Stimulated activated CD8-positive, alpha-beta memory T cell treated with anti-CD3 and anti-CD28 coated beads, Interleukin-7, amount 100 ng/mL, for 48 hours (primary cell): ENCODE data around the gene MKNK2.
A peak's percentile ranks its signal among the peaks of the same experiment; 100 is the strongest.

ENCODE experiments used
- DNase-seq, 2 donors: peaks; one replicate each; pipeline ENCODE4 v3.0.0-alpha.2; 2020; ENCODE audit warnings: low read depth in 1 of 2; ENCODE audit errors: extremely low read depth in 1 of 2

Gene MKNK2

DNA sequence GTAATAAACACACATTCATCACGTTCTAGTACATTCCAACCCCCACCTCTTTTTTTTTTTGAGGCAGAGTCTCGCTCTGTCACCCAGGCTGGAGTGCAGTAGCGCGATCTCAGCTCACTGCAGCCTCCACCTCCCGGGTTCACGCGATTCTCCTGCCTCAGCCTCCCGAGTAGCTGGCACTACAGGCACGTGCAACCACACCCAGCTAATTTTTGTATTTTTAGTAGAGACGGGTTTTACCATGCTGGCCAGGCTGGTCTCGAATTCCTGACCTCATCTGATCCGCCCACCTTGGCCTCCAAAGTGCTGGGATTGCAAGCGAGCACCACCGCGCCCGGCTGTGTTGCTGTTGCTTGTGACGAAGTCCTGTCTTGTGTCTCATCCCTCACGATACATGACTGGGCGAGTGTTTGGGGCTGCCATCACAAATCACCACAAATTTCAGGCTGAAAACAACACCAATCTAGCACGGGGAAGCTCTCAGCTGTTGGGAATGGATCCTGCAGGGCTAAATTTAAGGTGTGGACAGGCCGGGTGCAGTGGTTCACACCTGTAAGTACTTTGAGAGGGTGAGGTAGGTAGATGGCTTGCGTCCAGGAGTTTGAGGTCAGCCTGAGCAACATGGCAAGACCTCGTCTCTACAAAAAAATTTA, 29.4 kb upstream of the MKNK2 start:
- no peak for DNase-seq

DNA sequence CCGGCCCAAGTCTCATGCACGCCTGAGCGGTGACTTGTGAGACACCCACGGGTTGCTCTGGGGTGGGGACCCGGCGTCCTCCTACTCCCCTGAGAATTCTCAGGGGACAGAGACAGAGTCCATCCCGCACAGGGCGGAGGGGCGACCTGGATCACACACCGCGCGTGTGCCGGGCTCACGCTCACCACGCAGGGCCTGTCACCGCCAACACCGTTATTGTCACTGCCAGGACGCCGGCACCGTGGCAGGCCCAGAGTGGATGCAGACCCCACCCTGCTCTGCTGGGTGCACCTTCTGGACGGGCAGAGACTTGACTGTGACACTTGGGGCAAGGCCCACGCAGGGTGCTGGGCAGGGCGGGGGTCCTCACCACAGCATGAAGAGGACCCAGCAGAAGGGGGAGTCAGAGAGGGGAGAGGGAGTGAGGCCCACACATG, 28.8 kb upstream of the MKNK2 start:
- no peak for DNase-seq

DNA sequence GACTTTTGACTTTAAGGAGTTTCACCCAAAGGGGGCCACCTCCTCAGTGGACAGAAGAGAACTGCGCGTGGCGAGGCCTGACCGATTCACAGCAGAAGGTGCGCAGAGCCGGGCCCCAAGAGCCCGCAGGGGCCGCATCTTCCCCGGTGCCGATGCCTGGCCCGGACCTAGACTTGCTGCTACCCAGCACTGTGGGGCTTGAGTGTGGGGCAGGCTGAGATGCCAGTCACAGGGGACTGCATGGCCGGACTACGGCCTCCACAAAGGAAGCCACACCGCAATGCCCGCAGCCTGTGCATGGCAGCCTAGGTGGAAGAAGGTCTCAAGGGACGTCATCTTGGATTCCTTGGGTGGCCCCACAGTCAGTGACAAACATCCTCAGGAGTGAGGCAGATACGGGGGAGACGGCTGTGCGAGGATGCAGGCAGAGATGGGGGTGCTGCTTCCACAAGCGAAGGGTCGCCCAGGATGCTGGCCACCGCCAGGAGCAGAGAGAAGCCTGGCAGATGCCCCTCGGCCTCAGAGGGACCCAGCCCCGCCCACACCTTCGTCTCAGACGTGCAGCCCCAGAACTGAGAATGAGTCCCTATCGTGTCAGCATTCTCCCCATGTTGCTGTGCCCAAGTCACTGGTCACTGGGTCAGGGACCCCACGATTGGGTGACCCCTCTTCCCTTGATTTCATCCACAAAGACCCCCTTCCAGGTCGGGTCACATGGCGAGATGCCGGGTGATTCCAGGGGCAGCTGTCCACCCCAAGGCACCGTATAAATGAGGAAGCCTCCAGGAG, 28.2 kb upstream of the MKNK2 start:
- DNase-seq: no peak

DNA sequence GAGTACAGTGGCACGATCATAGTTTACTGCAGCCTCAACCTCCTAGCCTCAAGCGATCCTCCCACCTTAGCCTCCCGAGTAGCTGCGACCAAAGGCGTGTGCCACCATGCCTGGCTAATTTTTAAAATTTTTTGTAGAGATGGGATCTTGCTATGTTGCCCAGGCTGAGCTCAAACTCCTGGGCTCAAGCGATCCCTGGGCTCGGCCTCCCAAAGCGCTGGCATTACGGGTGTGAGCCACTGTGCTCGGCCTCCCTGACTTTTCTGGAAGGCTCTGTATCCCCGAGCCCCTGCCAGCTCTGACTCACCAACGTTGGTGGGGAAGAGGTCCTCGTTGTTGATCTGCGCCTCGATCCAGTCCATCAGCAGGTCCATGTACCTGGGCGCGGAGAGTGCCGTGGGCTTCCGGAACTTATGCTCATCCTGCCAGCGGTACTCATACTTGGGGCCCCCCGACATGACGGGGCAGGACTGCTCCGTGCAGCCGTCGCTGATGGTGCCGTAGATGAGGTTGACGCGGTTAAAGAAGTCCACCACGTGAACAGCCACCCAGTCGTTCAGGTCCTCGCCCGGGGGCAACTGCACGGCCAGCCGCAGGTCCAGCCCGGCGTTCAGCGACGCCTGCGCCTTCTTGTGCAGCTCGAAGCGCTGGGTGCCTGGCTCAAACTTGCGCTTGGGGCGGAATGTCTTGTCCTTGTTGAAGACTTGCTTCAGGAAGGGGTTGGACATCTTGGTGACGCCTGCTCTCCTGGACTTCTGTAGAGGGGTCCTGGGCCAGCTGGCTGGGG, 27.0 kb upstream of the MKNK2 start:
- DNase-seq: no peak

DNA sequence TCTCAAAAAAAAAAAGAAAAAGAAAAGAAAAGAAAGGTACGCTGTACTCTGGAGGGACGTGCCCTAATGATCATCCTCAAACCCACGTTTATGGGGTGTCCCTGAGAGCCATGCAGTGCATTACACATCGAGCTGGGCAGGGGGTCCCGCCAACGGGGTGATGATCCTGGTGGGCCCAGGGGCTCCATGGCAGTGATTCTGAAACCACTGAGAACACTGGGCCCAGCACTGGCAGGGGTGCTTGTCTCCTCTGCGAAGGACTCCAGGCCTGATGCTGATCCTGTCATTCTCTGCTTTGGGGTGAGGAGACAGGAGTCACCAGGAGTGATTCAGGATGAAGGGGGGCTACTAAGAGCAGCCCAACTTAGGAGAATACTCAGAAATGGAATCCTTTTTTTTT, 26.4 kb upstream of the MKNK2 start:
- no peak for DNase-seq

DNA sequence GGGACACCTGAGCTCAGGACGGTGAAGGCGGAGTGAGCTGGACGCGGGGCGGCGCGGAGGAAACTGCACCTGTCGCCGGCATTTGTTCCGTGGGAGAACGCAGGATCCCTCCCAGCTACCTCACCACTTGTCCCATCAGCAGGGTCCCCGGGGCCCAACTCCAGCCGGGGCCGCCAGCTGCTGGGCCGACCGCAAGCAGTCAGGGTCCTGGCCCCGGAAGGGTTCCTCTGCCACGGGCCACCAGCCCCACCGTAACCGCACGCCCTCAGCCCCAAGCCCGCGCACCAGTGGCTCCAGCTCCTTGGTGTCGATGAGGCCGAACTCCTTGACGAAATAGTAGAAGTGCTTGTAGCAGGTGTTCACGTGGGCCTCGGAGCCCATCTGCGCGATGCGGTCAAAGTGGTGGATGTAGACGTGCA, 25.5 kb upstream of the MKNK2 start:
- no peak for DNase-seq

DNA sequence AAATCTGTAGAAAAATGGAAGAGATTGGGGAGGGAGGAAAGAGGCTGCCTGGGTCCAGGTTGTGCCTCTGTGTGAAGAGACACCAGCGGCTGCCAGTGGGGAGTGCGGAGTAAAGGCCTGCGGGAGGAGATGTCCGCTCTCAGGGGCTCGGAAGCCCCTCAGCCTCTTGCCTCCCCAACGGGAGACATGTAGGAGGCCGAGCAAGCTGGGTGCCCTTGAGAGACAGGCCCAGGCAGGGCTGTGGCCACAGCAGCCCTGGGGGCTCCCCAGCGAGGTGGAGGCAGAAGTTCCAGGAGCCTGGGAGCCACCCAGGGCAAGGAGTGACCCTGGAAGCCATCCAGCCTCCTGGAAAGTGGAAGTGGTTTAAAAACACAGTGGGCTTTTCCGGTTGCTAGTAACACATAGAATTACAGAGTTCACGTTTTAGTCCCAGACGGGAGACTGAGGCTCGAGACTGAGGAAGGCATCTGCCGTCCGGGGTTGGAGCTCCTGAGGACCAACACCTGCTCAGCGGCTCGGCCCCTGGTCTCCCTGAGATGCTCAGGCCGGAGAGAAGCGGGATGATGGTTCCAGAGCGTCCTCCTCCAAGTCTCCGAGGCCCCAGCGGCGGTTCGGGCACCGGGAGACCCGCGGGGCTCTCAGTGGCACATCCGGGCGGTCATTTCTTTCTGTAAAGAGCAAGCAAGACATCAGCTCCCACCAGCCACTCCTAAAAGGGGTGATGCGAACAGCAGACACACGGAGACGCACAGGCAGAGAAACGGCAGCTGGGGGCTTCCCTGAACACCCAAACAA, 21.9 kb upstream of the MKNK2 start:
- no peak for DNase-seq

DNA sequence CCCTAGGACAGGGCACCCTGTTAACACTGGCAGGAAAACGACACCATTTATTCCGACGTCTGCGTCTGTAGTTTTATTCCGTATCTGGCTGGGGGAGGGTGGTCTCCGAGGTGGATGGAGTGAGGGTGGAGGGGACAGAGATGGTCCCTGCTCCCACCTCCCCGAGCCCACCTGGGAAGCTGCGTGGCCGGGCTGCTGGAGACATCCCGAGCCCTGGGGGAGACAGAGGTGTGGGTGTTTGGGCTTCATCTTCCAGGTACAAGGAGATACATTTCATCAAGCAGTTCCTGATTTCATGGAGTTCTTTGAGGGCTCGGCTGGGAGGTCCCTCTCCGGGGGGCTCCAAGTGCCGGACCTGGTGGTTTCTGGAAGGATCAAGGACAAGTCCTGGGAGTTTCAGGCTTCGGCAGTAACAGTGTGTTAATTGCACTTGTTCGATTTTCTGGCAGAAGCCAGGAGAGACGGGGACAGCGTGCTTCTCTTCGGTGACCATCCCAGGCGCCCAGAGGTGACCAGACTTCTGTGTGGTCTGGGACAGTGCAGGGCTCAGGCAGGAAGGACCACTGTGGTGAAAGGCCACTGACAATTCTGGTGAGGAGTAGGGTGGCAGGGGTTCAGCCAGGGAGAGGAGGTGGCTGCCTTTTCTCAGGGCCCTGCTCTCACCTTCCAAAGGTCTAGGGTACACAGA, 20.1 kb upstream of the MKNK2 start:
- DNase-seq: no peak

DNA sequence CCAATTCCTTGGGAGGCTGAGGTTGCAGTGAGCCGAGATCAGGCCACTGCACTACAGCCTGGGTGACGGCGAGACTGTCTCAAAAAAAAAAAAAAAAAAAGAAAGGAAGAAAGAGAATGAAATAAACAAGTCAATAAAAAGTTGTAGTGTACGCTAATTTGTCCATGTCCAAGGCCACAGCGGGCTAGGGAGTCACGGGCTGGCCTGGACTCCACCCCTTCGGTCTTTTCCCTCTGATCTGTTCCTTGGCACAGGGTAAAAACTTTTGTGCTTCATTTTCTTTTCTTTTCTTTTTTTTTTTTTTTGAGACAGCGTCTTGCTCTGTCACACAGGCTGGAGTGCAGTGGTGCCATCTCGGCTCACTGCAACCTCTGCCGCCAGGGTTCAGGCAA, 19.4 kb upstream of the MKNK2 start:
- no peak for DNase-seq

DNA sequence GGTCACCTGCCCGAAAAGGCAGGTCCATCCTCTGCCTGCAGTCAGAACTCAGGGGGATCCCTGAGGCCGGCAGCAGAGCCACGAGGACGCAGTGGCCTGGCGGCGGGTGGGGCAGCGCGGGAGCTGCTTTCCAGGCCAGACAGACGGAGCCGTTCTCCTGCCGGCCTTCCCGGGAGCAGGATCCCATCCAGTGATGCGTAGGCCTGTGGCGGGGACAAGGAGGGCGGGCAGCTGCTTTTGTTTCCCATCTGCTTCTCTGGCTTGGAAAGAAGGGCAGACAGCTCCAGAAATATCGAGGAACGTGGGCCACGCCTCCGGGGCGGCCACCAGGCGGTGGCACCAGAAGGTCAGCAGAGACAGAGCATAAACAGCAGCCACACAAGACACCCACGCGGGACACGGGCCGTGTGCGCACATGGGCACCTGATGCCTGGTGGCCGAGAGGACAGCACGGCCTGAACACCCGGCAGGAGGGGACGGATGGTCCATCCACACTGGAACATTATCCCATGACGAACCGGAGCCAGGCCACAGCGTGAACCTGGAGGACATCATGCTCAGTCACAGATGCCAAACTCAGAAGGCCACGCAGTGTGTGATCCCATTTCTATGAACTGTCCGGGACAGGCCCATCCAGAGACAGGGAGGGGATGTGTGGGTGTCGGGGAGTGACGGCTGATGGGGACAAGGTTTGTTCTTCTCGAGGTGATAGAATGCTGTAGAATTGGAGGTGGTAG, 13.9 kb upstream of the MKNK2 start:
- no peak for DNase-seq

DNA sequence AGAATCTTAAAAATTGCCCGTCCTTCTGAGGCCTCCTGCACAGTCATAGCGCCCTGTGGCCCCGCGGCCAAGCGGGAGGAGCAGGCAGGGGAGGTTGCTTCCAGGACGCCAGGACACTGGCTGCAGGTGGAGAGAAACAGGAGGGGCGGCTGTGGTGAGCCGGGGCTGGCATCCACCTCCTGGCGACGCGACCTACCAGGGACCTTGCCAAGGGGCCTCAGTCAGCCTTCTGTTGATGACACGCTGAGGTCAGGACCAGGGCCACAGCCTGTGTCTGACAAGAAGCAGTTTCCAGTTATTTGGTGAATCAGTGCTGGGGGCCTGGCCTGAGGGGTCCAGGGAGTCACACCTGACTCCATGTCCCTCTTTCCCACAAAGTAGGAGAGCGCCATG, 13.3 kb upstream of the MKNK2 start:
- DNase-seq: no peak

DNA sequence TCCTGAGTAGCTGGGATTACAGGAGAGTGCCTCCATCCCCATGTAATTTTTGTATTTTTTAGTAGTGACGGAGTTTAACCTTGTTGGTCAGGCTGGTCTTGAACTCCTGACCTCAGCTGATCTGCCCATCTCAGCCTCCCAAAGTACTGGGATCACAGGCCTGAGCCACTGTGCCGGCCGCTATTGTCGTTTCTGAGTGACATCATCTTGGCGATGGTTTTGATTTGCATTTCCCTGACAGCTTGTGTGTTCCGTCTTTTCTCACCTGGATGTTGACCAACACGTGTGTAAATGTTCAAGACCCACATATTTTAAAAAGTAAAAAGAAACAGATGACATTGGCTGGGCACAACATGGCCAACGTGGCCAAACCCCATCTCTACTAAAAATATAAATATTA, 12.8 kb upstream of the MKNK2 start:
- DNase-seq: no peak

DNA sequence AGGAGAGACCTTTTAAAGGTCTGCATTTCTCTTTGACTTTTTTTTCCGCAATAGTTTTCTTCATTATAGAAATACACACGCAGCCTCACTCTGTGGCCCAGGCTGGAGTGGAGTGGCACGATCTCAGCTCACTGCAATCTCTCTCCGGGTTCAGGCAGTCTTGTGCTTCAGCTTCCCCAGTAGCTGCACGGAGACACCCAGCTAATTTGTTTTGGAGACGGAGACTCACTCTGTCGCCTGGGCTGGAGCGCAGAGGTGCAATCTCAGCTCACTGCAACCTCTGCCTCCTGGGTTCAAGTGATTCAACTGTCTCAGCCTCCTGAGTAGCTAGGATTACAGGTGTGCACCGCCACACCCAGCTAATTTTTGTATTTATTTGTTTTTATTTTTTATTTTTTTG, 11.7 kb upstream of the MKNK2 start:
- no peak for DNase-seq

DNA sequence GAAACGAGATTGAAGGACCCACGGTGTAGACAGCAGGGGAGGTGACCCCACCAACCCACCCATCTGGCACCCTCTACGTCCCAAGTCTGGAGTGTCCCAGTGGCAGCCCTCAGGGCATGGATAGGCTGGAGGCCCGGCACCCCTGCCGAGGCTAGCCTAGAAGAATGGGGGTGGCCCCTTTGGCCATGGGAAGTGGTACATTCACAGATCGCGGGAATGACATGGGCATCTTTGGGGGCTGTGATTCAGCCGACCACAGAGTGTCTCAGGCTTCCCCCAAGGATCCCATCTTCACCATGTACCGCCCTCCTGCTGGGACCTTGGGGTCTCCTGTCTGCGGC, 11.3 kb upstream of the MKNK2 start:
- DNase-seq: no peak

DNA sequence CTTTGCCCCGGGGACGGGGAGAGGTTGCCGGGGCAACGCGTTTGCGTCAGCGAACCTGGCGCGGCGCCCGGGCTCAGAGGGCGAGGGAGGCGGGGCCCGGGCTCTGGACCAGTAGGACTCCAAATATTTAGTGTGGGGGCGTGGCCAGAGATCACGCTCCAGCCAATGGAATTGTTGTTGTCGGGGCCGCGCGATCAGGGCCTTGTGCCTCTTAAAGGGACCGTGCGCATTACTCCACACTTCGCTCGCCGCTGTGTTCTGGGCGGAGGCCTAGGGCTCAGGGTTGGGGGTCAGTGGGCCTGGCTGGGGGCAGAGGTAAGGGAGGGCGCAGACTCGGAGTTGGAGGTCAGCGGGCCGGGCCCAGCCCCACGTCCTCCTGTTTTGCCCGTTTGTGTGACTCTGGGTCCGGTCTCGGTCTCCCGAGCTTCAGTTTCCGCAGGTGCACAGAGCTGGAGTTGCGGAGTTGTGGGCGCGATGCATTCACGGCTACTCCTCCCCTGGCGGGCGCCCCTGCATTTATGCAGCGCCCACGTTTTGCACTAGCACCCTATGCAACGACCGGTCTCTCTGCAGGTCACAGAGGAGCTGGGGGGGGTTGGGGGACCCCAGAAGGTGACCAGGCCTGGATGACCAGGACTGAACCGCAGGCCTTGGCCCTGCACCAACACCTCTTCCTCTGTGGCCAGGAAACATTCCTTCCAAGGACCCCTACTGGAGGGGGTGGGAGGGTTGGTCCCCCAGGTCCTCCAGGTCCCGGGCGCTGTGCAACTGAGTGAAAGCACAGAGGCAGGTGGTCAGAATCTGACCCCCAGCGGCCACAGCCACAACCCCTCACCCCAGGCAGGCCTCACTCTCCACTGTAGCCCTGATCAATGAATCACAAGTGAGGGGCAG, 10.7 kb upstream of the MKNK2 start:
- DNase-seq: peak; percentile 98 to 100

DNA sequence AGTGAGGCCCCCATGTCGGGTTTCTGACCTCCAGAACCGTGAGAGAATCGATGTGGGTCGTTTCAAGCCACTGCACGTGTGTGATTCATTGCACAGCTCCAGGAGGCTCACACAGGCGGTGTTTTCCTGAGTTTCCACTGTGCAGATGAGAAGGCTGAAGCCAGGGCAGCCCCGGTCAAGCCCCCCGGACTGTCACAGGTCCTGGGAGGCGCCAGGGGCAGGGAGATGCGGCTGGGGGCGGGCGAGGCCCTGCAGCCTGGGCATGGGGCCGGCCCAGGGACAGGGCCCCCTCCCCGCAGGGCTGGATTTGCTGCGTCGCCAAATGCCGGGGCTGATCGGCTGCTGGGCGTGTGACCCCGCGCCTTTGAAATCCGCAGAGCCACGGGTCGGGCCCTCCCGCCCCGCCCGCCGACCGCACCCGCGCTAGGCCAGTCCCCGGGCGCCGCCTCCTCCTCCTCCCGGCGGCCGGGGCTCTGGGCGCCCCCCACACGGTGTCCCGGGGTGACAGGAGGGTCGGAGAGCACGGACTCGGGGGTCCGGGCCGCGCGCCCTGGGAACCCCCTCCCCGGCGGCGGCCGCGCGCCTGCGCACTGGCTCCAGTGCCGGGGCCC, 9.9 kb upstream of the MKNK2 start:
- no peak for DNase-seq

DNA sequence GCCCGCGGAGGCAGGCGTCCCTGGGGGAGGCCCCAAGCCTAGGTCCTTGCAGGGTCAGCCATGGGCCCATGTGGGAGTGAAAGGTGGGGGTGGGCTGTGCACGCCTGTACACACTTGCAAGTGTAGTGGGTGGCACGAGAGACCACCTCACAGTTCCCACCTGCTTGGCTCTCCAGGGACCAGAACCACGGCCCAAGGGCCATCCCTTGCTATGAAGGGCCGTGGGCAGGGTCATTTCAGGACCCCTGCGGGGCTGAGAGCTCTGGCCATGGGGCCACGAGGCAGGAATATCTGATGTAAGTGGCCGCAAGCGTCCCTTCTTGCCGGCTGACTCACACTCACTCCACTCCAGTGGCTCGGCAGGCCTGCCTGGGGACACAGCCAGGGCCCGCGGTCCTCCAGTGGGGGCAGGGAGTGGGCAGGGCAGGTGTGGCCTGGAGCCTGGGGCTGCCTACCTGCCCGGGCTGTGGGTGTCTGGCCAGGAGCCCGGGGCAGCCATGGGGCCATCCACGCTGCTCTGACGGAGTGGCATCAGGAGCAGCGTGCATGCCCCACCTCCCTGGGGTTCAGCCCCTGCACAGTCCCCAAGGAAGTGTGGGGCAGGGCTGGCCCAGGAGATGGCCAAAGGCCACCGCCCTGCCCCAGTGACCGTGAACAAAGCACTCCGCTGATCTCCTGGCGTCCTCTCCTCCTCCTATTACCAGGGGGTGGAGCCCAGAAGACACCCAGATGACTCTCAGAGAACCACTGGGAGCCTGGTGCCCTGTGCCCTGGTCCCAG, 8.6 kb upstream of the MKNK2 start:
- no peak for DNase-seq
